ENCODE measurements around the gene ASIC5. TPM values are rescaled to one million over a fixed set of nuclear protein-coding genes. Genes with fewer than 3 reads are reported as not detected.
A peak's percentile ranks its signal among the peaks of the same experiment; 100 is the strongest.

ASIC5 gene
- total RNA-seq, 2 donors from 2014 or later, result 0.15 TPM; not detected in 1

GRCh38 chr4:155819066-155819465 lies 47.0 kb downstream of the ASIC5 start:
- Histone ChIP-seq H3K27ac (no peak overlapping the region), H3K9me3 (no peaks in the 10 kb centered on the region), H3K36me3 (no peaks in the 10 kb centered on the region), H3K27me3 (no peaks in the 10 kb centered on the region), H3K9ac (ENCODE audit: low read depth in 2 of 2, low read length in 2 of 2) (no peak overlapping the region), H3K4me1 (no peaks in the 10 kb centered on the region), H3K4me3 (no peak overlapping the region)
- intact Hi-C loops (cut with DNase I), result no loop called here
- DNase-seq, result no peak
- TF ChIP-seq CTCF (IDR thresholded peaks at IDR 0.05), result no peak

- no peak for TF ChIP-seq CTCF (IDR thresholded peaks at IDR 0.05)
- no peaks in the 10 kb centered on the region for H3K27me3 ChIP-seq
- H3K36me3 ChIP-seq, result no peaks in the 10 kb centered on the region
- no peak for DNase-seq
- intact Hi-C loops (cut with DNase I), result no loop called here
- no peak overlapping the region for H3K4me3 ChIP-seq
- H3K4me1 ChIP-seq, result no peaks in the 10 kb centered on the region
- H3K9me3 ChIP-seq, result no peaks in the 10 kb centered on the region
- H3K9ac ChIP-seq (ENCODE audit: low read depth in 2 of 2, low read length in 2 of 2), result no peak overlapping the region
- H3K27ac ChIP-seq, result no peak overlapping the region
Observed at GRCh38 chr4:155818639-155819038, 47.4 kb downstream of the ASIC5 start.

GRCh38 chr4:155811083-155811482 lies 55.0 kb downstream of the ASIC5 start:
- TF ChIP-seq CTCF (IDR thresholded peaks at IDR 0.05), result no peak
- no peak overlapping the region for H3K9ac ChIP-seq (ENCODE audit: low read depth in 2 of 2, low read length in 2 of 2)
- no peaks in the 10 kb centered on the region for H3K36me3 ChIP-seq
- no peak overlapping the region for H3K4me3 ChIP-seq
- no peaks in the 10 kb centered on the region for H3K9me3 ChIP-seq
- intact Hi-C loops (cut with DNase I), result loop anchor here (5.0 kb wide), 1 partner anchor 141 kb away; the partner anchor contains the start of gene CTSO
- no peaks in the 10 kb centered on the region for H3K4me1 ChIP-seq
- H3K27me3 ChIP-seq, result no peaks in the 10 kb centered on the region
- no peak for DNase-seq
- no peak overlapping the region for H3K27ac ChIP-seq

- intact Hi-C loops (cut with DNase I), result loop anchor here (5.0 kb wide), 1 partner anchor 142 kb away; the partner anchor contains the start of gene CTSO
- Histone ChIP-seq H3K27me3 (no peaks in the 10 kb centered on the region), H3K27ac (no peak overlapping the region), H3K9ac (ENCODE audit: low read depth in 2 of 2, low read length in 2 of 2) (no peak overlapping the region), H3K9me3 (no peaks in the 10 kb centered on the region), H3K36me3 (no peaks in the 10 kb centered on the region), H3K4me3 (no peak overlapping the region), H3K4me1 (no peaks in the 10 kb centered on the region)
- no peak for DNase-seq
- peak; percentile 61 for TF ChIP-seq CTCF (IDR thresholded peaks at IDR 0.05)
Observed at GRCh38 chr4:155809835-155810234, 56.2 kb downstream of the ASIC5 start.

- no peak overlapping the region for H3K27ac ChIP-seq
- H3K4me1 ChIP-seq, result no peaks in the 10 kb centered on the region
- intact Hi-C loops (cut with DNase I), result no loop called here
- TF ChIP-seq CTCF (IDR thresholded peaks at IDR 0.05), result no peak
- no peak overlapping the region for H3K4me3 ChIP-seq
- no peaks in the 10 kb centered on the region for H3K9me3 ChIP-seq
- H3K36me3 ChIP-seq, result no peaks in the 10 kb centered on the region
- no peak for DNase-seq
- no peaks in the 10 kb centered on the region for H3K27me3 ChIP-seq
- no peak overlapping the region for H3K9ac ChIP-seq (ENCODE audit: low read depth in 2 of 2, low read length in 2 of 2)
Observed at GRCh38 chr4:155807021-155807420, 59.1 kb downstream of the ASIC5 start.
